PFSK-1 (cell line): Measurements from ENCODE around the gene SLC16A9.

ENCODE experiments used
- TAF1 ChIP-seq: IDR thresholded peaks from 2 replicates; pipeline ENCODE4 v1.6.1; 2012; ENCODE audit warnings: low read length, control low read depth, borderline replicate concordance; ENCODE audit not compliant: insufficient read depth
- TF ChIP-seq, protein P1 (sequence below), 2 experiments: IDR thresholded peaks; 2 replicates each; pipeline versions ENCODE4 v1.6.1 to v1.8.0; 2011 to 2012; ENCODE audit warnings: low read depth in 2 of 2, low read length in 2 of 2, control low read depth in 1 of 2, inconsistent platforms in 1 of 2, mild to moderate bottlenecking in 1 of 2, moderate library complexity in 1 of 2; ENCODE audit not compliant: insufficient read depth in 1 of 2

DNA sequence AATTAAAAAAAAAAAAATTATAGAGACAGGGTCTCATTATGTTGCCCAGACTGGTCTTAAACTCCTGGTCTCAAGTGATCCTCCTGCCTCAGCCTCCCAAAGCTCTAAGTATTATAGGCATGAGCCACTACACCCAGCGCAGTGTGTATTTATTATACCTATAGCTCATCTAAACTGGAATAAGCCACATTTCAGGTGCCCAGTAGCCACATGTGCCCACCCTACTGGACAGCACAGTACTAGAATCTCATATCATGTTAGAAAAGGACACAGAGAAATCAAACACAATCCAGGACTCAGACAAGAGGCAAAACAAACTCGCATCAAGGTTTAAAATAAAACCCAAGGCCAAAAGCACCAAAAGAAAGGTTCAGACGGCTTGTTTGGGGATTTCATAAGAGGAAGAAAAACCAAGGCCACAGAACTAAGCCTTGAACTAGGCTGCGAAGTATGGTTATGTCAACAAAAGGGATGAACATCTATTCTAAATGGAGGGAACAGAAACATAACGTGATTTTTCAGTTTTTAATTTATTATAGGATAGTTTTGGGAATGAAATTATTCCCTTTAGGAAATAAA is 32.3 kb downstream of the SLC16A9 start:
- TF ChIP-seq TAF1 = no peak
- TF ChIP-seq, protein P1, sequence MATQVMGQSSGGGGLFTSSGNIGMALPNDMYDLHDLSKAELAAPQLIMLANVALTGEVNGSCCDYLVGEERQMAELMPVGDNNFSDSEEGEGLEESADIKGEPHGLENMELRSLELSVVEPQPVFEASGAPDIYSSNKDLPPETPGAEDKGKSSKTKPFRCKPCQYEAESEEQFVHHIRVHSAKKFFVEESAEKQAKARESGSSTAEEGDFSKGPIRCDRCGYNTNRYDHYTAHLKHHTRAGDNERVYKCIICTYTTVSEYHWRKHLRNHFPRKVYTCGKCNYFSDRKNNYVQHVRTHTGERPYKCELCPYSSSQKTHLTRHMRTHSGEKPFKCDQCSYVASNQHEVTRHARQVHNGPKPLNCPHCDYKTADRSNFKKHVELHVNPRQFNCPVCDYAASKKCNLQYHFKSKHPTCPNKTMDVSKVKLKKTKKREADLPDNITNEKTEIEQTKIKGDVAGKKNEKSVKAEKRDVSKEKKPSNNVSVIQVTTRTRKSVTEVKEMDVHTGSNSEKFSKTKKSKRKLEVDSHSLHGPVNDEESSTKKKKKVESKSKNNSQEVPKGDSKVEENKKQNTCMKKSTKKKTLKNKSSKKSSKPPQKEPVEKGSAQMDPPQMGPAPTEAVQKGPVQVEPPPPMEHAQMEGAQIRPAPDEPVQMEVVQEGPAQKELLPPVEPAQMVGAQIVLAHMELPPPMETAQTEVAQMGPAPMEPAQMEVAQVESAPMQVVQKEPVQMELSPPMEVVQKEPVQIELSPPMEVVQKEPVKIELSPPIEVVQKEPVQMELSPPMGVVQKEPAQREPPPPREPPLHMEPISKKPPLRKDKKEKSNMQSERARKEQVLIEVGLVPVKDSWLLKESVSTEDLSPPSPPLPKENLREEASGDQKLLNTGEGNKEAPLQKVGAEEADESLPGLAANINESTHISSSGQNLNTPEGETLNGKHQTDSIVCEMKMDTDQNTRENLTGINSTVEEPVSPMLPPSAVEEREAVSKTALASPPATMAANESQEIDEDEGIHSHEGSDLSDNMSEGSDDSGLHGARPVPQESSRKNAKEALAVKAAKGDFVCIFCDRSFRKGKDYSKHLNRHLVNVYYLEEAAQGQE (IDR thresholded peaks at IDR 0.05; ENCODE audit: insufficient read depth in 1 of 2, low read depth in 2 of 2, low read length in 2 of 2) = no peak
